AG09319 (cell line): ENCODE measurements around the gene HMGA1.

Experiments
- DNase-seq: peaks from one replicate; pipeline ENCODE4 v3.0.0-alpha.2; 2010; ENCODE audit warnings: low read depth; ENCODE audit errors: extremely low read depth
- CTCF ChIP-seq: IDR thresholded peaks from 2 replicates; pipeline ENCODE4 v1.5.1; 2011; ENCODE audit warnings: low read depth, mild to moderate bottlenecking, inconsistent platforms, low read length, moderate library complexity

The HMGA1 gene

DNA sequence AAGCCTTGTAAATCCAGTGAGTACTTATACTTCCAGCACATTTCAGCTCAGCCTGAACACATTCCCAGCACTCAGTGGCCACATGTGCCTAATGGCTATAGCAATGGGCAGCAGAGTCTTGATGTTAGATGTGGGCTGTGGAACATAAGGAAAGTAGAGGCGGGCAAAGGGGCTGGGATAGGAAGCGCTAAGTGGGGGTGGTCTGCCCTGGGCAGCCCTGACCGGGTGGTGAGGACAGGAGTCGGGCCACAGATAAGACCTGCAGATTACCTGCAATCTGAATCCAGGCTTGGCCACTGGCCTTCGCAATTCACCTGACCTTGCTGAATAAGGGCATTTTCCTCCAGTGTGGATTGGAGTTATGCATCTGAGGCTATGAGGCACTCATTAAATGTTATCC, 11.1 kb upstream of the HMGA1 start:
- no peak for DNase-seq
- no peak for TF ChIP-seq CTCF

- no peak for TF ChIP-seq CTCF
- no peak for DNase-seq
These were observed 10.6 kb upstream of the HMGA1 start for GRCh38 chr6:34226066-34226465.

DNA sequence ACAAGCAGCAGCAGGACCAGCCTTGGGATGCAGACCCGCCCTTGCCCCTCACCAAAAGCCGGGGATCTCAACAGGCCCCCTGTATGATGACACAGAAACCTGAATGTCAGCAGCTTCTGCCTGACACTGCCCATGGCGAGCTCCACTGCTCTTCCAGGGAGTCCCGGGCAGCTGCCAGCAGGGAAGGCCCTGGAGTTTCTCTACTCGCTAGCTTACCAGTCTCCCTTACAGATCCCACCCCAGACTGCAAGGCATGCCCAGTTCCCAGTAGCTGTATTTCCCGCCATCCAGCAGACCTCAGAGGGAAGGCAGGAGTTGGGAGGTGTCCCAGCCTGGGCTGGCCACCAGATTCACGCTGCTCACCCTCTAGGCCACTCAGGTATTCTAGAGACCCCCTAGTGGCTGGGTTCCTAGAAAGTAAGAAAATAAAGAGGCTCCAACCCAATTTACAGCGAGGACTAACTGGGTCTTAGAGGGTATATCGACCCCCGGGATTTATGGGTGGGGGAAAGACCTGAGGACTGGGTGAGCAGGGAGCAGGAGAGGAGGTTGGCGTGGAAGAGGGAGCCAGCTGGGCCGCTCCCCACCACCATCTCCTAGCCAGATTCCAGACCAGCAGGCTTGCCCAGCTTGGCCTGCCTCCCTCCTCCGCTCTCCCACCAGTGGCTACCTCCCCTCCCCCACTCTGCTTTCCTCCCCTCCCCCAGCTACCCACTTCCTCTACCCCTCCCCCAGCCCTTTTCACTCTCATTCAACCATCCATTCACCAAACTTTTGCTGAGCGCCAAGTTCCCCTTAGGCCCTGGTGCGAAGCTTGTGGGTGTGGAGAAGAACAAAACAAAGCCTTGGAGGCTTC, 9.7 kb upstream of the HMGA1 start:
- no peak for TF ChIP-seq CTCF
- no peak for DNase-seq

- no peak for TF ChIP-seq CTCF
- DNase-seq: no peak
These were observed 8.8 kb upstream of the HMGA1 start for GRCh38 chr6:34227761-34228421.

DNA sequence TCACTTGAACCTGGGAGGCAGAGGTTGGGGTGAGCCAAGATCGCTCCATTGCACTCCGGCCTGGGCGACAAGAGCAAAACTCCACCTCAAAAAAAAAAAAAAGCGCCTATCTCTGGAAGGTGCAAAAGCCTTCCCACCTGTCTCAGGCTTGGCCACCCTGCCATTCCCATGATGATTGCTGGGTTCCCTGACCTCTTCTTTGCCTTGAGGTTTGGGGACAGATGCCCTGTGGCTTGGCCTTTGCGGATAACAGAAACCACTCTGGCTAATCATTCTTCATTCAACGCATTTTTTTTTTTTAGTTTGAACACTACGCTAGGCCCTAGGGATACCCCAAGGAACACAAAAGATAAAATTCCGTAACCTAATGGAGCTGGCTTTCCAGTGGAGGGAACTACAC, 6.8 kb upstream of the HMGA1 start:
- DNase-seq: no peak
- no peak for TF ChIP-seq CTCF

DNA sequence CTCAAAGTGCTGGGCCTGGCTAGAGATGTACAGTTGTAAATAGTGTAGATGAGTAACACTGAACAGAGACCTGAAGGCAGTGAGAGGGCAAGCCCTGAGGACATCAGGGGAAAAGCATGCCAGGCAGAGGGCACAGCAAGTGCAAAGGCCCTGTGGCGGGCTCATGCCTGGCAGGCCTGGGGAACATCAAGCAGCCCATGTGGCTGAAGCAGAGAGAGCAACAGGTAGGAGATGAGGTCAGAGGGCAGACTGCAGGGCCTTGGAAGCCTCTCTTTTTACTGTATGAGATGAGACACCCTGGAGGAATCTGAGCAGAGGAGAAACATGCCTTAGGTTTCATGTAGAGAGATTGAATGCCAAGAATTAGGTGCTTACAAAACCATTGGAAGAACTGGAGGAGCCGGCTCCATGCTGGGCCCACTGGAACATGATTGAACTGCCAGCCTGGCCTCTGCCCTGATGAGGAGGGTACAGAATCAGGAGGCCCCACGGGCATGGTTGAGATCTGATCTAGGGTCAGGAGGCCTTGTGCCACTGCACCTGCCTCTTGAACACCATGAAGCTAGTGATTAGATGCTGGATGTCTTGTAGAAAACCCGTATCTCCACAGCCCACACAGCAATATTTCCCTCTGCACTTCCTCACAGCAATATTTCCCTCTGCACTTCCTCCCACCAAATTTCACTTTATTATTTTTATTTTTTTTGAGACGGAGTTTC, 5.9 kb upstream of the HMGA1 start:
- no peak for DNase-seq
- no peak for TF ChIP-seq CTCF
